A172 (cell line): Measurements from ENCODE around the gene TLCD3B. TPM values are rescaled to one million over a fixed set of nuclear protein-coding genes. Genes with fewer than 3 reads are reported as not detected.

Experiments used
- DNase-seq: peaks from one replicate; pipeline ENCODE4 v3.0.0-alpha.2; 2015; ENCODE audit warnings: low spot score
- total RNA-seq: library from RNA; depleted of rRNA; stranded (reverse); fragments of >200 nt; shearing (Covaris generic); gene quantifications from 2 replicates; pipeline ENCODE4 v1.2.3, GENCODE V29; 2014

Gene TLCD3B
- total RNA-seq, 1 experiment from 2014 or later: 1.1 TPM

DNA sequence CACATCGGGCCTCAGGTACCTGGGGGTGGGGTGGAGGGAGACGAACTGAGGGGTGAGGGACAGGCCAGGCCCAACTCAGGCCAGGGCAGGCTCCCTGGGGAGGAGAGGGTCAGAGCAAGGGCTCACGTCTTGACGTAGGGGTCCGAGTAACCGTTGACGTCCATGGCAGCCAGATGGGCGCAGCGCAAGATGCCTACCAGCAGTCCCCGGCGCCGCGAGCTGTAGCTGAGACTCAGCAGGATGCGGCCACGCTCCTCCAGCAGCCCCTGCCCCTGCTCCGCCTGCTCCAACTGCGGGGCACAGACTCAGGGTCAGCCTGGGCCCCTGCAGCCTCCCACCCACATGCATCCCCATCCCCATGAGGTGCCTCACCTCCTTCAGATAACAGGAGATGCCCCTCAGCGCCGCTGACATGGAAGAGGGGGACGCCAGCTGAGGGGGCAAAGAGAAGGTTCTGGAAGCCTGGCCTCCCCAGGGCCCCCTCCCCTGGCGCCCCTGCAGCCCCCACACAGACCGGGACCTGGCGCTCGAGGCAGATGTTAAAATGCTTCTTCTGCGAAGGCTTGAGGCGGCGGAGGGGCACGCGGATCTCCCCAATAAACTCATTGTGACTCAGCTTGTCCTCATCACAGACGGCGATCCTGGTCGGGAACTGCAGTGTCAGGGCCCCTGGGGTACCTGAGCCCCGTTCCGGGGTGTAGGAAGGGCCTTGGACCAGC lies 24.3 kb downstream of the TLCD3B start:
- no peak for DNase-seq

DNA sequence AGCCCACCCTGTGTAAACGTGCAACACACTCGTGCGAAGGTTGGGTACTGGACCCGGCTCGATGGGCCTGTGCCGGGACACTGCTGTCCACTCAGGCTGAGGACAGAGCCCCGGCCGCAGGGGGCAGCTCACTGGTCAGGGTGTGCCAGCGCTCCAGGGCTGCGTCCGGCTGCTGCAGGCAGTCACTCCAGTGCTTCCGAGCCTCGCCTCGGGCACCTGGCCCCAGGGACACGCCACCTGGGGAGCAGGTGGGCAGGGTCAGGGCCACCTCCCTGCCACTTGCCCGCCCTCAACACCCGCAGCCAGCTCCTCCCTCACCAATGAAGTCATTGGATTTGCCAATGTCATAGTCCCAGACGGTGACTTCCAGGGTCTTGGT lies 25.0 kb downstream of the TLCD3B start:
- DNase-seq: no peak

DNA sequence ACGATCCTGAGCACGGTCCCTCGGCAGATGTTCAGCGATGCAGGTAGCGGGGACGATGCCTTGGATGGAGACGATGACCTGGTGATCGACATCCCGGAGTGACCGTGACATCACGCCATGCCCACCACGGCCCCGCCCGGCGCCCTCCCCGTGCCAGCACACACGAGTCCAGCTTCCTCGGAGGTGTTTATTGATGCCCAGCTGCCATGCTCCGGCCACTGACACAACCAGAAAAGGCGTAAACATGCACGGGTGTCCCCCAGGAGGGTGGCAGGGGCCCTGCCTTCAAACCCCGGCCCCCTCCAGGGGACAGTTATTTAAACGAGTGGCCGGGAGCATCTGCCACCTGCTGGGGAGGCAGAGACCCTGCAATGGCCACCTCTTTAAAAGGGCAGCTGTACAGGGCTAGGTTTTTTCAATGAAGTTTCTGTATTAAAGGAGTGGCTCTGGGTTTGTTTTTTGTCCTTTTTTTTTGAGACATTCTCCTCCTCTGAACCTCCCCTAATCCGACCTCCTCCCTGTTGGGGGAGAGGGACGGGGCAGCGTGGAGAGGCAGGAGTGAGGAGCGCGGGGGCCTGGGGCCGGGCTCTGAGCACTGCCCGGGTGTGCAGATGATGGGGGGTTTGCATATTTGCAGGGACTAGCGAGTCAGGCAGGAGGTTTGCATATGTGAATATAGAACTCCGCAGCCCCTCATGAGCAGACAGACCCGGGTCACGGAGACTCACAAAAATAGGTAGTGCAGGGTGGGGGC lies 25.6 kb downstream of the TLCD3B start:
- peak; percentile 42 for DNase-seq

DNA sequence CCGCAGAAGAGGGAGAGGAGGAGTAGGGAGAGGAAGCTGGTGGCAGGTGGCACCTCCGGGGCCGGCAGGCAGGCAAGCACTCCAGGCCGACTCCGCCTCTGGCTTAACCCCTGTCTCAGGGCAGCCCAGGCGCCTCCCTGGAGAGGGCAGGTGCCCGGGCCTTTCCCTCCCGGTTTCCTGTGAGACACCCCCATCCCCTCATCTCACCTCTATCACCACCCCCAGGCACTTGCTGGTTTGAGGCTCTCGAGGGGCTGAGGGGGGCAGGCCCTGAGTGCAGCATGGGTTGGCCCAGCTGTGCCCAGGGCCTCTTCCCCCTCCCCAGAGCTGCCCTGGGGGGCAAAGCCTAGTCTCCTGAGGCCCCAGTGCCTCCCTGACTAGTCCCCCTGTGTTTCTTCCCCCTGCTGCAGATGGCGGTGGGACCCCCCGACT lies 26.2 kb downstream of the TLCD3B start:
- DNase-seq: no peak

DNA sequence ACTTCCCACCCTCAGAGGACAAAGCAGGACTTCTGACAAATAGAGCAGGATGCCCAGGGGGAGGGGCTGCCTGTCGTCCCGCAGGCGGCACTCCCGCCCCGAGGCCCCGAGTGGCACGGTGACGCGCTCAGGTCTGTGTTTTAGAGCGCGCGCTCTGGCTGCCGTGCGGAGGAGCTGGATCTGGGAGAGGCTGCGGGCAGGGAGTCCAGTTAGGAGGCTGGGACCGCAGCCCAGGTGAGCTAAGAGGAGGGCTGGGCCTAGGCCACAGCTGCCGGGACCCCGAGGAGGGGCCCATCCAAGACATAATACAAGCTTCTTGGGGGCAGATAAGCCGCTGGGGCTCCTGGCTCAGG lies 26.7 kb downstream of the TLCD3B start:
- DNase-seq: no peak

DNA sequence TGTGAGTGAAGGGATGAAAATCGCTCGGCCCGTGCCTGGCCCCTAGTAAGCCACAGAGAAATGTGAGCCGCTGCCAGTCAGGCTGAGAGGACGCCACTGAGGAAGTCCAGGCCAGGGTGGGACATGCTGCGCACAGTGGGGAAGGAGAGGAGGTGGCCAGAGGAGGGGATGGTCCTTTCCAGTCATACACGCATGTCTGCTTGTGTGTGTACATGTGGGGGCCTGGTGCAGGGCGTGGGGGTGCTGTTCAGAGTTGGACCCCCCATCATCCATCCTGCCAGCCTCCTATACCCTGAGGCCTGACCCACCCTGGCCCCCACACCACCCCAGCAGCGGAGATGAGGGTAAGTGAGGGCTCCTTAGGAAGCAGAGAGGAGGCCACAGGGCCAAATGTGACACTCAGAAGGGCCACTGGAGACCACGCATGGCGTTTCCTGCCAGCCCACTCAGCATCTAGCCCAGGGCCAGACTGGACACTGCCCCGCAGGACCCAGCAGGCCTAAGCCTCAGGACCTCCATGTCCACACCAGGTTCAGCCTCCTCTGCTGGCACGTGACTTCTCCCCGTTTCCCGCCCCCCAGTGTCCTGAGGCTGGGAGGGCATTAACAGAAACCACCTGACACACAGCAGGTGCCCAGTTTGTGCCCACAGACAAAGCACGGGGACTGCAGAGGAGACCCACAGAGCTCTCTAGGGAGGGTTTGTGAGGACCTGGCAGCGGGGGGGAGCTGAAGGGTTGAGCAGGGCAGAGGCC lies 27.2 kb downstream of the TLCD3B start:
- no peak for DNase-seq

DNA sequence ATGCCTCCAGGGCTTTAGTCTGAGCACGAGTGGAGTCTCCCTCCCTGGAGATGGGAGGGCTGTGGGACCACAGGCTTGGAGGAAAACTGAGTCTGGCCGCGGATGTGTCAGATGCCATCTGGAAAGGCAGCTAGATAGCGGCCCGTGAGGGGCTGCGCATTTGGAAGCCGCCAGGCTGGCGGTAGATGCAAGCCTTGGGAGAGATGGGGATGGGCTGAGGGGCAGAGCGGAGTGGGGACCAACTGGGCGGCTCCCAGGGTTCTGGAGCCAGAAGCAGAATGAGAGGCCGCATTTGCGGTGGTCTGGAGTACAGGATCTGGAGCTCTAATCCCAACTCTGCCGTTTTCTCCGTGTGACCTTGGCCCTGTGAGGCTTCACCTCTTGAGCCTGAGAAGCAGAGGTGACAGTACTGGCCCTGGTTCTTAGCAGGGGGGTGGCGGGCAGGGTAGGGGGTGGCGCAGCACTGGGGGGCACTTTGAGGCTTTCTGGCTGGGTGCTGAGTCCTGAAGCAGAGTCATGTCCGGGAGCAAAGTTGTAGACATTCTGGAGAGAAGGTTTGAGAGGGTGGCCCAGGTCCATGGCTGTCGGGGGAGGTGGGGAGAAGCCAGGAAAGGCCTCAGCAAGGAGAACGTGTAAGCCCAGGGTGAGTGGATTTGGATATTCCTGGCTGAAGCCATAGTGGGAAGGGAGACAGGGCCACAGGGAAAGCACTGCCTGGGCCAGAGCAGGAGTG lies 28.3 kb downstream of the TLCD3B start:
- DNase-seq: no peak

DNA sequence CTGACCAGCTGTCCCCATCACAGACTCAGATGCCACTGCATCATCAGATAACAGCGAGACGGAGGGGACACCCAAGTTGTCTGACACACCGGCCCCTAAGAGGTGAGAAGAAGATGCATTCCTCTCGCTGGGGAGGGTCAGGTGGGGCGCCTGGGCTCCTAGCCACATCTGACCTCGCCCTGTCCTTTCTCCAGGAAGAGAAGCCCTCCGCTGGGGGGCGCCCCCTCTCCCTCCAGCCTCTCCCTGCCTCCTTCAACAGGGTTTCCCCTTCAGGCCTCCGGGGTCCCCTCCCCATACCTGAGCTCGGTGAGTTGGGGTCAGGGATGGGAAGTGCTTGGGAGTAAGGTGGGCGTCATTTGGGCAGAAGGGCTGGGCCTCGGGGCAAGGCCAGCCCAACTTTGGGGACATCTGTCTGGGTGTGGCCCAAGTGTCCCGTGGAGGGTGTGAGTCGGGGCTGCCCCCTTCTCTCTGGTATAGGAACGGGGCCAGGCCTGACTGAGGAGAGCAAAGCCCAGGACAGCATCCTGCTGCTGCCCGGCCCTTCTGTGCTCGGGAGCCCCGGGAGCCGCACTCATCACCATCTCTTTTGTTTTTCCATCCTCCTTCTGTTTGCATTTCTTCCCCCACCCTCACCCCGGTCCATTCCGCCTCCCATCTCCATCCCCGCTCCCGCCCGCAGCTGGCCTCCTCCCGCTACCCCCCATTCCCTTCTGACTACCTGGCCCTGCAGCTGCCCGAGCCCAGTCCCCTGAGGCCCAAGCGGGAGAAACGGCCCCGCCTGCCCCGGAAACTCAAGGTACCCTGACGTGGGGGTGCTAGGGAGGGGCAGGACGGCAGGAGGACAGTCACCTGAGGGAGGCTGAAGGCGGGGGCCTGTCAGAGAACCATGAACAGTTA lies 30.1 kb downstream of the TLCD3B start:
- no peak for DNase-seq

DNA sequence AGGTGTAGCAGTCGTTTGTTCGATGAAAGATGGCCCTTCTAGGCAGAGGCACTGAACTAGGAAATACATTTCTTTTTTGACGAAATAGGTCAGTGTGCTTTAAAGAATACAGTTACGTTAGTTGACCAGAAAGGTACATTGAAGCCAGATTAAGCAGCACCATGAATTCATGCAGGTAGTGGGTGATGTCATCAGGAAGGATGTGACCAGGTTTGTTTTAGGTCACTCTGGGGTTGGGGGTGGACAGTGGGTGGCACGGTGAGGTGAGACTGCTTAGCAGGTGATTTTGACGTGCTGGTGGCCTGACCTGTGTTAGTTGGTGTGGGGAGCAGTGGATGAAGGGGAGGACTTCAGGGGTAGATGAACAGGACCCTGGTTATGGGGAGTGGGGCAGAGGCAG lies 31.5 kb downstream of the TLCD3B start:
- no peak for DNase-seq

DNA sequence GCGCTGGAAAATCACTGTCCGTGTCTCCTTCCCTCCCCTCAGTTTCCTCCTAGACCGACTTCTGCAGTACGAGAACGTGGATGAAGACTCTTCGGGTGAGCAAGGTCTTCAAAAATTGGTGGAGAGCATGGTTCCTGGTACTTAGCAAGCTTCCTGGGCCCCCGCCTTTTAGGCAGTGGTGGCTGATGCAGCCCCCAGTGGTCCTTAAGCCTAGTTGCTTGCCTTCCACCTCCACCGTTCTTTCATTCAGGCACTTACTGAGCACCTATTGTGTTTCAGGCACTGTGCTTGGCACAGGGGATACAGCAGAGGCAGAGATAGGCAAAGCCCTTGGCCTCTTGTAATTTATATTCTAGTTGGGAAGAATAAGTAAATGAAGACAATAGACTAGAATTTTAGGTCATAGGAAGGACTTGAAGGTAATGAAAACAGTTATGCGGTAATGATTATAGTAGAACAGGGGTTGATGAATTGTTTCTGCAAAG lies 34.3 kb downstream of the TLCD3B start:
- no peak for DNase-seq

DNA sequence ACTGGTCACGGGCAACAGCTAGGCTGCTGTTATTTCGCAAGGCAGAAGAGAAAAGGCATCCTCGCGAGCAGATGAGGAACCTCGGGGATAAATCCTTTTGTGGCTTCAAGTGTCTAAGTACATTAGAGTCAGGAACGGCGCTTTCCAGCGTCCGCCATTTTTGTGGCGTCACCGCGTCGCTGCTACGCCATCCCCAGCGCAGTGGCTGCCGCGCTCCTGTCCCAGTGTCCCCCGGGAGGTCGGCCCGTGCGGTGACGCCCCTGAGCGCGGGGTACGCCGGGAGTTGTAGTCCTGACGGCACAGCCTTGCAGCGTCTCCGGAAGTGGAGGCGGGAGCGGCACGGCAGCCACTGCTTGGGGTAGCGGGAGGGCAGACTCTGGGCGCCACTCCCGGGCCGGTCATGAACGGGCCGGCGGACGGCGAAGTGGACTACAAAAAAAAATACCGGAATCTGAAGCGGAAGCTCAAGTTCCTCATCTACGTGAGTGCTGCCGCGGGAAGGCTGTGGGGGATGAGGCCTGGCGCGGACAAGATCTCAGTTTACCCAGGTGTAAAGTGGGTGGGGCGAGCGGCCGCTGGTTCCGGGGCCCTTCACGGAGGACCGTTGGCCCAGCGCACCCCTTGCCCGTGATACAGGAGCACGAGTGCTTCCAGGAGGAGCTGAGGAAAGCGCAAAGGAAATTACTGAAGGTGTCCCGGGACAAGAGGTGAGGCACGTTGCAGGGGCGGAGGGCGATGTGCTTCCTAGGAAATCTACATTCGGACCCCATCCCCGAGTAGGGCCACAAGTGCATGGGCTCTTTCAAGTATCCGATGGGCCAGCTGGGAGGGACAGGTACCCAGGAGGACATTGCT lies 34.9 kb downstream of the TLCD3B start, which contains the start of gene INO80E:
Gene INO80E, plus strand, starts transcription at position 331 of the 855 bp plus-strand sequence. Its CDS starts 70 bp downstream, at position 401.
- DNase-seq: peak; percentile 91

DNA sequence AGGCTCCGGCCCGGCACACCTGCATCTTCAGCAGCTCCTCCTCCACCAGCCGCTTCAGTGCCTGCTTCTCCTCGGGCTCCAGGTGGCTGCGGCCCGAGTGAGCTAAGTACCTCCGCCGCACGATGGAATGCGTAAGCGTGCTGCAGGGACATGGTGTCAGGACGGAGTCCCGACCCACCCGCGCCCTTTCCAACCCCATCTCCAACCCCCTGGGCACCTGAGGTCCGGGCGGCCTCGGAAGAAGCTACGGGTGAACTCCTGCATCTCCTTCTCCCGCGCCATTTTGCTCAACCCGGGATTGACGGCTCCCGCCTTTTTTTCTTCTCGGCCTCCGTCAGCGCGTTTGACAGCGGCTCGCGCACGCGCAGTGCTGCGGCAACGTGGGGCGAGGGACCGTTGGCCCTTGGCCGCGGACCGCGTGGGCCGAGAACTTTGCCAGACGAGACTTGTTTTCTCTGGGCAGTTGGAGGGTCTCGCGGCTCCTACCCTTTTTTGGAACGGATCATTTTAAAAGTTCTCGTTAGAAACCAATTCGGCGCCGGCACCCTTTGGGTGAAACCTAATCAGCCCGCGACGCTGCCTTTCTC lies 35.7 kb downstream of the TLCD3B start, which contains the start of gene HIRIP3:
Gene HIRIP3, minus strand, starts transcription at position 294 of the 587 bp plus-strand sequence. Its CDS starts 12 bp downstream, at position 282.
- peak; percentile 62 for DNase-seq

DNA sequence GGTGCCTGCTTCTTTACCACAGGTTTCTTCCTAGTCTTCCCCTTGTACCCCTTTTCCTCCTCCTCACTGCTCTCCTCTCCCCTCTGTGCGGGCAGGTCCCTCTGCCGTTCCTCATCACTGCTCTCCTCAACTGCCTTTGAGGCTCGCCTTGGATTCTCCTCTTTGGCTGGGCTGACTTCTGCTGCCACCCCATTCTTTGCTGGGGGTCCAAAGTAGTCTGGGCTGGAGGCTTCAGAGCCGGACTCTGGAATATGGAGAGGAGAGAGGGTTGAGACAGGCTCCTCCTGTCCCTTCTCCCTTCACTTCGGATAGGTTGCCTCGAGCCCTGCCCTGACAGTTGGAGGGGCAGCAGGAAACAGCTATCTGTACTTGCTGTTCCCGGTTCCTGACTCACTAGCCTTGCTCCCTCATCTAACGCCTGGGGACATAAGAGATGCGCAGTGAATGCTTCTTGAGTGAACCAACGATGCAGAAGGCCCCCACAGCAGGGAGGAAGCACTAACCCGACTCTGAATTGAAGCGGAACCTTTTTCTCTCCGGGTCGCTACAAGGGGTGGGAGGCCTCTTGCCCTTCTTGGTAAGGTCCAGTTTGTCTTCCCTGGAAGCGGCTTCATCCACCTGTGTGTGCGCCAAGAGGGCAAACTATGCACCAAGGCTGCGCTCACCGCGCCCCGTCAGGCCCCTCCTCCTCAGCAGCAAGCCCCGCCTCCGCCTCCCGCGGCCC lies 36.3 kb downstream of the TLCD3B start:
- DNase-seq: peak; percentile 42

DNA sequence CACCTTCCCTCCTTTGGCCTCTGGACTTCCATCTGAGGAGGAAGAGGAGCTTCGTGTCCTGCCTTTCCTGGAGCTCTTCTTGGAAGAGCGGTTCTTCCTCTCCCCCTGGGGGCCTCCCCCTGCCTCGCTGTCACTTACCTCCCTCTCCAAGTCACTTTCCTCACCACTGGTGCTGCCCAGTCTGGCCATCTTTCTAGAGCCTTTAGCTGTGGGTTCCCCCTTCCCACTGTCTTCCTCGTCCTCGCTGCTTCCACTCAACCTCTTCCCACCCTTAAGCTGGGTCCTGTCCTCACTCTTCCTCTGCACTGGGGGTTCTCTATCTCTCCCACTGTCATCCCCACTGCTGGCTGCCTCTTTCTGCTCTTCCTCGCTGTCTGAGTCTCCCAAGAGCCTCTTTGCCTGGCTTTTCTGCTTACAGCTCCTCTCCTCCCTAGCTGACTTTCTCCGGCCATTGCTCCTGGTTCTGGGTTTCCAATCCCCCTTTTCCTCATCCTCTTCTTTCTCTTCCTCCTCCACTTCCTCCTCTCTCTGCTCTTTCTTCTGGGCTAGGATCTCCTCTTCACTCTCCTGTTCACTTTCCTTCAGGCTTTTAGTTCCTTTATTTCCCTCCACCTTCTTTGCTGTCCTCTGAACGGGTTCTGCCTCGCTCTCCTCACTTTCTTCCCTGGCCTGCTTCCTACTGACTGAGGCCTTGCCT lies 37.0 kb downstream of the TLCD3B start:
- no peak for DNase-seq

DNA sequence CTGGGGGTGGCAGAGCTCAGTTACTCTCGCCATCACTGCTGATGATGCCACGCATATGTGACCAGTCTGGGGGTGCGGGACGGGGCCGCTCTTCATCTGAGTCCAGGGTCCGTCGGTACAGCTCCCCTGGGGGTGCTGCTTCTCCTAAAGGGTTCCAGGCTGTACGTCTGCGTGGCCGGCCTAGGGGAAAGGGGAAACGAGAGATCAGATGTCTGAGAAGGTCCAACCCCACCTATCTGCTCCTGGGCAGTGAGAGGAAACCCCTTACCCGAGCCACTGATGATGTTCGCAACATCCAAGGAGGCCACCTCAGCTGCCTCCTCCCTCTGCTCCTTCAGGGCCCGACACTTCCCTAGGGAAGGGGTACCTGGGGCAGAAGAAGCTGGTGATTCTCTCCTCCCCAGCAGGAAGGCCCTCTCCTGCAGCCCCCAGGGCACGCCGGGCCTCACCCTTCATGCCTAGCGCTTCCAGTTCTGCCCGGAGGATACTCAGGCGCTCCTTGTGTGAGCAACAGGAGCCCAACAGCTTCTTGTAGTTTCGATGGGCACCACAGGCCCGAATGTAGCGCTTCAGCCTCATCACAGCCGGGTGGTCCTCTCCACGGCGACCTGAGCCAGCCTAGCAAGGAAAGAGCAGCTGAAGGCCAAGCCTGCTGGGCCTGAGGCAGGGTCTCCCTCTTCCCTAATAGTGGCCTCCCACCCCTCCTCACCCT lies 37.7 kb downstream of the TLCD3B start:
- no peak for DNase-seq

DNA sequence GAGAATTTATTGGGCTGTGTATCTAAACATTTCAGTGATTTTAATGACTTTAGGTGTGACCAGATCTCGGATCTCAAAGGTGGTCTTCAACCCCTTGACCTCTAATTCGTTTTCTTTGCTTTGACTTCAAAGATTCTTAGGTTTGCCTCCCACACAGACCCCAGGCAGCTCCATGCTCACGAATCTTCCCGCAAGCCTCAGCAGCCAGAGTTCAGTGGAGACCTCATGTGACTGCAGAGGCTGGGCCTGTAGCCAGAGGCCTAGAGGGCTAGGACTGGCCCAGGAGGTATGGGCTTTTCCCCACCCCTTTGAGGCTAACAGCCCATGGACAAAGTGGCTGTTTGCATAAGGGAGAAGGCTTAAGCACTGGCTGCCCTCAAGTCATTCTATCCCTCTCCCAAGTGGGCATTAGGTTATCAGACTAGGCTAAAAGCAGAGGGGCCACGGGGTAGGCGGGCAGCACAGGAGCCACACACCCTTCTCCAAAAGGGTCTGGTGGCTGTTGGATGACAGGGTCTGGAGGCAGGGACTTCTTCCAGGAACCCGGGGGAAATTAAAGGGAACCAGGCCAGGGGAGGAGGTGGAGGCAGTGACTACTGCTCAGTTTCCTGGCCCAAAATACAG lies 38.6 kb downstream of the TLCD3B start:
- DNase-seq: no peak

DNA sequence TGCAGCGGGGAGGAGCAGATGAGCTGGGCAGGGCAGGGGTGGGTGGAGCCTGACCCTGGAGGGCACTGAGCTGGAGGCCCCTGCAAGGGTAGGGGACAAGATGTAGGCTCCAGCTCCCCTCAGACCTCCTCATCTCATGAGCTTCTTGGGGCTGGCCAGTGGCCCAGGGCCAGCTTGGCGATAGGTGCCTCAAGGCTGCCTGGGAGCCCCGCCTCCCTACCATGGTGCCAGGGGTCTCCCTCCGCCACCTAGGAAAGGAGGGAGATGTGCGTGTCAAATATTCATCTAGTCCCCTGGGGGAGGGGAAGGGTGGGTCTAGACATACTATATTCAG lies 39.5 kb downstream of the TLCD3B start:
- no peak for DNase-seq
